GM18526 (cell line): ENCODE results near the gene MBNL3.

ENCODE experiments used
- POLR2A ChIP-seq: IDR thresholded peaks from 3 replicates; pipeline ENCODE4 v1.6.1; 2011; ENCODE audit not compliant: insufficient read length; ENCODE audit errors: extremely low read depth

MBNL3 gene

DNA sequence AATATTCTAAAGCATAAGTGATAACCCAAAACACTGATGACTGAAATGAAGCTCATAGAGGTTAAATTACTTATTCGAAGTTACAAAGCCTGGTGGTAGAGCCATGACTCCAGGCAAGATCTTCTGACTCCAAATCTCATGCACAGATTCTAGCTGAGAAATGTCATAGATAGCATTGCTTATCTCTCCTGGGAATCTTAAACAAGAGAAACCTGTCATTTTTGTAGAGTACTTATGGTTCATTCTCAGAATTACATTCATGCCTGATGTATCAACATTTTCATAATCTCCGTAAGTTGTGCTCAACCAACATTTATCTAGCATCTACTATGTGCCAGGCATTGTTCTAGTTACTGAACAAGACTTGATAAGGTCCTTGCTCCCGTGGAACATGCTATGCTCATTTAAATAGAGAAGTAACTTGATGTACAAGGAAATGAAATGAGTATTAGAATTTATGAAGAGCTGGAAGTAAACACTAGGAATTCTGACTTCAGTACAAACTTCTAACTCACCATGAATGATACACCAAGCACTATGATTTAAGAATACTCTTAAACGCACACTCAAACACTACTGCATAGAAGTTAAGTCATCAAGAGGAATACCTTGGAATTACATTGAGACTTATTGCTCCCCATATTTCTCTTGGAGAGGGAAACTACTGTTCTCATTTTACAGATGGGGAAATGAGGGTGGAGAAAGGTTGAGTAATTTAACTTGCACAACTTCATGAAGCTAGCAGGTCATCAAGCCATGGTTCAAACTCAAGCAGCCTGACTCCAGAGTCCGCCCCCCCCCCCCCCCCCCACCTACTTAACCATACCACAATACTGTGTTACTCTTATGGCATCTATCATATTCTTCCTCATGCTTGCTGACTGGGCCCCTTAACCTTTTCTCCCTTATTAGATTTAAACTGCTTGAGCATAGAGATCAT, 45.4 kb downstream of the MBNL3 start:
- no peak for TF ChIP-seq POLR2A

DNA sequence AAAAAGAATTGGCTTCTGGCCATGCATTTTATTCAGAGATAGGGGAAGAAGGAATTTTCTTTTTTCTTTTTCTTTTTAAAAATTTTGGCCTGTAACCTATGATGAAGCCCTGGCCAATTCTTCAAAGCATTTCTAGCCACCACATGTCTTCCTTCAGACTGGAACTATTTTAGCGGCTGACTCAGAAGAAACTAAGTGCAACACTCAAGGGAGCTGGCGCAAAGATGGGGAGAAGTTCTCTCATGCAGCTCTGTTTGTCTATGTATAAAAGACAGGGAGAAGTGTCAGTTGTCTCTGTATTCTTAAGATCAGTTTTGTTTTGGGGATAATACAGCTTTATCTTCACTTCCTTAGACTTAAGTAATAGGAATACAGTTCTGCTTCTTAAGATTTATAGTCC, 46.1 kb downstream of the MBNL3 start:
- TF ChIP-seq POLR2A = no peak

DNA sequence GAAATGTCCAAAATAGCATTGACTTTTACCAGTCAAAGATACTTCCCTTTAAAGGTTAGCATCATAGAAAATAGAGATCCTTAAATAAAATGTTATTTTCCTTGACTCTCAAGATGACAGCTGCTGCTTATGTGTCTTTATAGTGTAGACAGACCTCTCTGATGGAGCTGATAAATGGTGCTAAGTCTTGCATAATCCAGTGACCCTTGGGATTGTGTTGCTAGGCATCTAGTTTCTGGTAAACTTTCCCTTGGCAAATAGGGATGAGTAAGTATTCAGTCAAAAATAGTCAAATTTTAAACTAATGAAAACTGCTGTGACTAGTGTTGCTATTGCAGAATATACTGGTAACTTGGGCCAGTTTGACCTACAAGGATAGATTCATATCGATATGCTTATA, 53.6 kb downstream of the MBNL3 start:
- no peak for TF ChIP-seq POLR2A

DNA sequence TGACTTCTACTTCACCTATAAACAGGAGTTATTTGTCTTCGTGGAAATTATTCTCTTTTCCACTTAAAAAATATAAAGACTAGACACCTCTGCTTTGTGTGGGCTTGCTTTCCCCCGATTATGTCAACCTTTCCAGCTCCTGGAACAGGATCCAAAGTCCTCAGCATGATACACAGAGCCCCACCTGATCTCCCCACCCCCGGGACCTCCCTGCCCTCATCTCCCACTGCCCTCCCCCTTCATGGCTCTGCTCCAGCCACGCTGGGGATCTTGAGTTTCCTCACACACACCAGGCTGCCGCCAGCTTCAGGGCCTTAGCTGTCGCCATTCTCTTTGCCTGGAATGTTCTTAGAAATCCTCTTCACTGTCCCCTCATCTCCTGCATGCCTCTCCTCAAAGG, 55.3 kb downstream of the MBNL3 start:
- no peak for TF ChIP-seq POLR2A

DNA sequence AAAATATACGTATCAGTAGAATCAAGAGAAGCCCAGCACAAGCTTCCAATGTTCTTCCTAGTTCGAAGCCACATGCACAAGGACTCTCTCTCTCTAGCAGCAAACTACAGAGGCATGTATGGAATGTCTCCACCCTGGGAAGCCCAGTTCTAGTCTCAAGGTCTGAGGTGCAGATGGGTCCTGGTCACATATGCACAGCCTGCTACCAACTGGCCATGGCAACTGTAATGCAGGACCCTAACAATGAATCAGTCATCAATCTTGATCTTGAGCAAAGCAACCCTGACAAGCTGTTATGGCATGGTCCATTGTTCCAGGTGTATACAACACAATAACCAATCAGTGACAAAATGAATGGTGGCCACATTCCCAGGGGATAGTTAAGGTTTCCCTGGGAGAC, 55.8 kb downstream of the MBNL3 start:
- no peak for TF ChIP-seq POLR2A

DNA sequence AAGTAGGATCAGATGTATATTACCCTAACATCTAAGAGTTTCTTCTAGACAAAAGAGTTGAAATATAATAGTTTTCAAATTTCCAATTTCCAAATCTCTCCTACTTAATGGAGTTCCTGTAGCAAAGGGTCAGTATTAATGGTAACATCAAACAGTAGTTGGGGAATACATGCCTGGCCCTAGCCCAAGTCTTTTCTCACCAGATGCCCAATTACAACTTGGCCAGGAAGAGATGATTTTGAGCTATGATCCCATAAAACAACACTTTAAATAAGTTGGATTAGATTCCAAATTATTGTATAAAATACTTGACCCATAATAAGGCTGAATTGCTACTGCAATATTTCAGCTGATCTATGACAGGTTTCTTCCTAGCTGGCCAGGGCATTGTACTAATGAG, 59.9 kb downstream of the MBNL3 start:
- no peak for TF ChIP-seq POLR2A

DNA sequence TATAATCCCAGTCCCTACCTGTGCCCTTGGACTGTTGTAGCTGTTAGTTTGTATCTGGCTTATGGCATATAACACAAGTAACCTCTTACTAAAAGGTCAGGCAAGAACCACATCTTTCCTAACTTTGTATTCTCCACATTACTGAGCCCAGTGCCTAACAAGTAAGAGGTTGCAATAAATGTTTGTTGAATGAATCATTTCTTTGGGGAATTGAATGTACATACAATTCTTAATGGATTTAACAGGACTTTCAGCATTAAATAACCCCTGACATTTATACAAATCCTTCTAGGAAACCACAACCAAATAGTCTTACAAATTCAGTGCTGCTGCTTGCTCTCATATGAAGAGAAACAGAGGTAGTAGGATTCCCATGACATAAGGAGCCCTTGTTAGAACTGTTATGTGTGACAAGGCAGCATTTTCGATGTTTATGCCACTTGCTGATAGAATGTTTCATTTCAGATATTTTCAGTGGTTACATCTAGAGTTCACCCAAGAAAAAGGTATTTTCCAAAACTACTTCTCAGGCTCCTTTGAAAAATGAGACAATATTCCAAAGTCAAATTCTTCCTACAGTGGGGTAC, 62.0 kb downstream of the MBNL3 start:
- no peak for TF ChIP-seq POLR2A

DNA sequence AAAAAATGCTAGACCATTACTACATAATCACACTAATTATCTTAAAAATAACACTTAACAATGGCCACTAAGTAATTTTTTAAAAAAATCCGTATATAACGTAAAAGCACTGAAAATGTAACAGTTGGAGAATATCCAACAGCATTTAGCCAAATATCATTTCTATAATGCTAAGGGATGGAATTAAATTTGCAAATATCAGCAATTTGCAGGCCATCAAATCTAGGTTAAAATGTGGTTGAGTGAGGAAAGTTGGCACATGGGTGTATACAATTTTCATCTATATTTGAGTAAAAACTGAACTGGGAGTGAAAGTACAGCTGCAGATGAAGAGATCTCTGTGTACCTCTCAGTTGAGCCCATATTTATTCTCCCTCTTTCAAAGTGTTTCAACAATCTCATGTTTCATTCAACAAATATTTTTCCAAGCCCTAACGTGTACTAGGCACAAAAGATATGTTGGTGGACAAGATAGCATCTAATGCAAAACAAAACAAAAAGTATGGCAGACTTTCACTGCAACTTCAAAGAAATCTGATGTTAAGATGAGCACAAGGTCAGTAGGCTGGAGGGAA, 63.0 kb downstream of the MBNL3 start:
- no peak for TF ChIP-seq POLR2A

DNA sequence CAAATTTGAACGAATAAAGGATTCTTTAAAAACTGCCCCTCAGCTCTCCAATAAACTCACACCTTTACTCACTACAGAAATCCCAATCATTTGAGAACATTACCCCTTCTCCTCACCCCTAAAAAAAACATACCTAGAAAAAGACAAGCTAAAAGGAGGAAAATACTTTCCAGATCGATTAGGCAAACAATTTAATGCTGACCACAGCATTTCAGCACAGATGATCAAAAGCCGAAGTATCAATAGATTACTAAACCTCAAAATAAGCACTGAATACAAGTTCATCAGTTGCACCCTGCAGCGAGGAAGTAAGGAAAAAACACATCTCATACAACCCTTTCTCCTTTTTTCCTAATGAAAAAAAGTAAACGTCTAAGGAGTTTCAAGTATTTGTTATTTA, 65.5 kb downstream of the MBNL3 start:
- TF ChIP-seq POLR2A = no peak

DNA sequence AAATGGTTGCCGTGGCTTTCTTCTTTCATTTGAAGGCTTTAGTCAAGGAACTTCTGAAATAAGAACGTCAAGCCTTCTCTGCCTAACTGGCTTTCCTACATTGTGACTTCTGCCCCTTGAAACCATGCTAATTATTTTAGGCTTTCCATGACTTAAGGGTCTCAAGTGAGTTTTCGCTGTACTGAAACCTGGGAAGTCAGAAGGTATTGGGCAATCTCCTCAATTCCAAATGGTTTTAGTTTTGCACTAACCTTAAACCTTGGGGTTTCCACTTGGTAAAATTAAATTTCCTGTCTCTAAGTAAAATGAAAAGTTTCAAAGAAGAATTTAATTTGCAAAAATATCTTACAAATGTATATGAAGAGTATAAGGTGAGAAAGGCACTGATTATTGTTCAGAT, 73.8 kb downstream of the MBNL3 start:
- no peak for TF ChIP-seq POLR2A

DNA sequence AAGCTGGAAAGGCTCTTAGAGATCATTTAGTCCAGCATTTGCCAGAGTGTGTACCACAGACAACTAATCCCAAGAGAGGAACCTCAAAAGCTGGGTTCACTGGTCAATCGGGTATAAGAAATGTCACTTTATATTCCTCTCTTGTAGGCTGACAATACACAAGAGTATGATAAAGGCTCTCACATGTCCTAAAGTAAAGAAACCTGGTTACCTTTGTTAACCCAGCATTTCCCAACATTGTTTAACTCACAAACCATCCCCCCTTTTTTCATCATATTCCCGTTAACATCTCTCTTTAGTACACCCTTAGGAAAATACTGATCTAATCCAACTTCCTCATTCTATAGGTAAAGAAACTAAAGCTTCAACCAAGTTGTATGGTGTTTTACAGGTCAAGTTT, 74.4 kb downstream of the MBNL3 start:
- TF ChIP-seq POLR2A = no peak

DNA sequence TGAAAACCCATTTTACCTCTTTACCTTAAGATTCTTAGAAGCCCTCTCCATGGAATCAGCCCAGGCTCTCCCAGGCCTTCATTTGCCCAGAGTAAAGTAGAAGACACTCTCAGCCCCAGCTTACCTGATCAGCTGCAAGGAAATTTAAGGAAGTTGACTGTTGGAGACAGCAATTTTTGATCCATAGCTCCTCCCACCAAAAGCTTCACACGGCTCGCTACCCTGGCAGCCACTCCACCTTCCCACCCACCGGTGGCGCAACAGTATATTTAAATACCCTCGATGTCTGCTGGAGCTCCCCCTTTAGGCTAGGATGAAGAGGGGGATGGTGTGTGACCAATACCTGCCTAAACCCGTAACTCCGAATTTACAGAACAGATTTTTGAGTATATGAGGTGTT, 75.4 kb downstream of the MBNL3 start:
- no peak for TF ChIP-seq POLR2A

DNA sequence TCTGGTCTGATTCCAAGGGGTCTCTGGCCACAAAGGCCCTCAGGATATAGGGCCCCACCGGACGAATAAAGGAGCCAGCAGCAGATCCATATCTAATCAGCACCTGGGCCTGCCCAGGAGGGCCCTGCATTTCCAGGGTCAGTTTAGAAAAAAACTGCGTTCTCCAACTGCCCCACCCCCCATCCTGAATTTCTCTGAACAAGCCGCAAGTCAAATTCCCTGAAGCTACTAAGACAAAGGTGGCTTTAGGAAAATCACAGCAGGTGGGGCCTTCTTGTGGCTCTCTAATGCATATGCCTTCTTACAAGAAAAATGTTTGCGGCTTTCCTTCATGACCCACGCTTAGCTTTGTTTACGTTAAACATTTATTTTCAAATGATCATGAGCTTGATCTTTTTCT, 76.6 kb downstream of the MBNL3 start:
- no peak for TF ChIP-seq POLR2A

DNA sequence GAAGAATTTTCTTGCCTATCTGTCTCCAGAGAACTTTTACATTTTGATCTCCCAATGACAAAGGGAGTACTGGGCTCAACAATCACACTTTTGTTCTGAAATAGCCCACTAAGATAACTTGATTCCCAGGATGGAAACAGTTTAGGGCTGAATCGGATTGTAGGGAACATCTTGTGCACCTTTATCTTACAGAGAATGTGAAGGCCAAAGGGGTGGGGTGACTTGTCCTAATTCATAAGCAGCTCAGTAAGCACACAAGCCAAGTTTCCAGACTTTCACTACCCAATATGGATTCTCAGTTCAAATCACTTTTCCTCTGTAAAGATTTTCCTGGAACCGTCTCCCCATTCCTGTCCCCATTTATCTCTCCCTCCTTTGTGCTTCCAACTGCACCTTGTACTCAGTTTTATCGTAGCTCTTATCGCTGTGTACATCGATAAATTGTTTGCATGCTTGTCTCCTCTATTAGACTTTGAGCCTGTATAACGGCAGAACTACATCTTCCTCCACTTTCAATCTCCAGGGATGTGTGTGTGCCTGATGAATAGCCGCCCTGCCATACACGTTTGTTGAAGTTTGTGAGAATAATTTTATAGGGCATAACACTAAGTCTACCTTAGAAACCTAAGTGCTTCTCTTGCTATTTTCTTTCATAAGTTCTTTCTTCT, 77.4 kb downstream of the MBNL3 start:
- TF ChIP-seq POLR2A = no peak

DNA sequence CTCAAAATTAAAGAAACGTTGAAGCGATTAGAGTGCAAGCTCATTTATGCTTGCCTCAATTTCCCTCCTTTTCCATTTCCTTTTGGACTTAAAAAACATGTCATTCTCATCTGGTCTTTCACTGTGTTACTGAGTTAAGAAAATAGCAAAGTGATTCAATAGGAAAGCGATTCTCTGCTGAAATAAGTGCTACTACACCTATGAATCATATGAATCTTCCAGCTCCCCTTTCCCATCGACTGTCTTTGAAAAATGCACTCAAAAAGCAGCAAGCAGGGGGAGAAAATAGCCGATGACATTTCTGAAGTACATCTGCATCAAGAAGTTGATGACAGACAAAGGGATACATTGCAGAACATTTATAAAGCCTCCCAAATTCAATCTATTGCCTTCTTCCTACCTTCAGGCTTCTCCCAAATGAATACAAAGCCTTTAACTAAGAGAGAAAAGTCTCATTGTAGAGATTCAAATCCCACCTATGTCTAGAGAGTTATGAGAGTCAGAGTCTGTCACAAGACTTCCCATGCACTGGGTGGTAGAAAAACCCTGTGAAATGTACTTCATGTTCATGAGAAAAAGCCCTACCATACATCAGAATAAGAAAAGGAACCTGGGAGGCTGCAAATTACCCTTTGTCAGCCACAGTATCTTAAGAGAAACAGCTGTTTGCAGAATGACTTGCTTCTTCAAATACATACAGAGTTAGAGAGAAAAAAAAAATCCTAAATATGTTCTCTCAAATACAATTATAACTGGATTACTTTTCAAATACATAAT, 78.9 kb downstream of the MBNL3 start:
- TF ChIP-seq POLR2A = no peak
